ENCODE results near the gene CLCN5.

The CLCN5 gene

DNA sequence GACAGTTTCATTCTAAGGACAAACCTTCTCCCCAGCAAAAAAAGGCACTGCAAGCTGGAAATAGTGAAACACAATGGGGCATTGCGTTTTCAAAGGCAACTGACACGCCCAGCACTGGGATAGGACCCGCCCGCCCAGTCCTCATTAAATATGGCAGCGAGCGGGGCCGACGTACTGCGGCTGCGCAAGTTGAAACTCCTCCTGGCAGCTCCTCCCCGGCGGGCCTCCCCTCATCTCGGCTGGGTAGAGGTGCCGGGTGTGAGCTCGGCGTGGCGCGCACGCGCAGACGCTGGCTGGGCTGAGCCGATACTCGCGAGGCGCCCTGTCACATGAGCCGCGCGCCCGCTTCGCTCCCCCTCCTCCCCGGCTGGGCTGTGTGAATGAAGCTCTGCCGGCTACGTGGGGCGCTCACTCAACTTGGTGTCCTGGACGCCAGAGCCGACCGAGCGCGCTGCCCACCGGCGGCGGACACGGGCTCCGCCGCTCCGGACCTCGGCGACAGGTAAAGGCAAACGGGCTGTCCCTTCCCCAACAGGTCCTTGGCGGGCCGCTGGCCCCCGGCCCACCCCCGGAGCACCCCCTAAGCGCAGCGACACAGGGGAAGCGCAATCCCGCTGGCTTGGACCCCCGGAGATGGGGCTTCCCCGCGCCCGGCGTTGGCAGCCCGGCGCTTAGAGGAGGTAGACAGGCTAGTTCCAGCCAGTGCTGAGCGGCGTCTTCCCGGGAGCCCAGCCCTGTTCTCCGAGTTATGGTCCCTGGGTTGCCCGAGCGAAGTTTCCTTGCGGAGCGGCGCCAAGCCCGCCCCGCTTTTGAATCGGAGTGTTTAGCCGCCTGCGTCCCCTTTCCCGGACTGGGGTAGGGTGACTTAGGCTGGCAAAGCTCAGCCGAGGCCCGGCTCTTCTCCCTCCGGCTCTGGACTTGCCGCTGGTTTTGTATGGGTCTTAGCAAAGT is at the start of gene CLCN5:
CLCN5 (plus strand) TSS at position 306 of the 951 bp plus-strand sequence. CDS start 2,703 bp downstream, outside the sequence.
- no peaks in the 10 kb centered on the region for H3K4me1 ChIP-seq (ENCODE audit: control insufficient read depth in 1 of 2, insufficient read depth in 2 of 2, low read length in 2 of 2)
- H3K9ac ChIP-seq (ENCODE audit: low read depth in 1 of 2, low read length in 2 of 2), result peak within 1 kb of the TSS; percentile 63 to 68
- no peaks in the 10 kb centered on the region for H3K9me3 ChIP-seq (ENCODE audit: control insufficient read depth in 1 of 2, low read length in 2 of 2)
- no peaks in the 10 kb centered on the region for H3K36me3 ChIP-seq (ENCODE audit: control insufficient read depth in 1 of 2, insufficient read depth in 2 of 2, low read length in 2 of 2)
- H3K27me3 ChIP-seq (ENCODE audit: control insufficient read depth in 1 of 2, insufficient read depth in 2 of 2, low read length in 2 of 2), result no peaks in the 10 kb centered on the region
- peak within 1 kb of the TSS; percentile 56 for H3K27ac ChIP-seq (ENCODE audit: low read depth, low read length)
- H3K4me3 ChIP-seq (ENCODE audit: low read depth in 1 of 2, low read length in 2 of 2), result peak within 1 kb of the TSS; percentile 73 to 83

DNA sequence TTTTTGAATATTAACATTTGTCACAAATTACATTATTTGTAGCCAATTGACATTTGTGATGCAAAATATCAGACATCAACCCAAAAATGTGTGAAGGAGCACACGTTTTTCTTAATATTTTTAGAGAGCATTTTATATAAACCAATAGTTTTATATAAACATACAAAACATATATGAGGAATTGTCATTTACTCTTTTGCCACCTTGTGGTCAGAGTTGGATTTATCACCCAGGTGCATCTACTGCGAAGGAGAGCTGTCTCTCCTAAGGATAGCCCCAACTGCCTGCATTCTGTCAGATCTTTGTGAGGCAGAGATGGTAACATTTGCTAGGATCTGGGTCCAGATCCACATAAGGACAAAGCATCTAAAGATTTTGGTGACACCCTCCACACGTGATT is 45.6 kb upstream of the CLCN5 start:
- no peak overlapping the region for H3K27ac ChIP-seq (ENCODE audit: low read depth, low read length)
- H3K9me3 ChIP-seq (ENCODE audit: control insufficient read depth in 1 of 2, low read length in 2 of 2), result no peaks in the 10 kb centered on the region
- no peaks in the 10 kb centered on the region for H3K27me3 ChIP-seq (ENCODE audit: control insufficient read depth in 1 of 2, insufficient read depth in 2 of 2, low read length in 2 of 2)
- no peak overlapping the region for H3K4me3 ChIP-seq (ENCODE audit: low read depth in 1 of 2, low read length in 2 of 2)
- peaks cover 9% of the 10 kb centered on the region in 2 donors for H3K4me1 ChIP-seq (ENCODE audit: control insufficient read depth in 1 of 2, insufficient read depth in 2 of 2, low read length in 2 of 2)
- no peak overlapping the region for H3K9ac ChIP-seq (ENCODE audit: low read depth in 1 of 2, low read length in 2 of 2)
- H3K36me3 ChIP-seq (ENCODE audit: control insufficient read depth in 1 of 2, insufficient read depth in 2 of 2, low read length in 2 of 2), result no peaks in the 10 kb centered on the region

DNA sequence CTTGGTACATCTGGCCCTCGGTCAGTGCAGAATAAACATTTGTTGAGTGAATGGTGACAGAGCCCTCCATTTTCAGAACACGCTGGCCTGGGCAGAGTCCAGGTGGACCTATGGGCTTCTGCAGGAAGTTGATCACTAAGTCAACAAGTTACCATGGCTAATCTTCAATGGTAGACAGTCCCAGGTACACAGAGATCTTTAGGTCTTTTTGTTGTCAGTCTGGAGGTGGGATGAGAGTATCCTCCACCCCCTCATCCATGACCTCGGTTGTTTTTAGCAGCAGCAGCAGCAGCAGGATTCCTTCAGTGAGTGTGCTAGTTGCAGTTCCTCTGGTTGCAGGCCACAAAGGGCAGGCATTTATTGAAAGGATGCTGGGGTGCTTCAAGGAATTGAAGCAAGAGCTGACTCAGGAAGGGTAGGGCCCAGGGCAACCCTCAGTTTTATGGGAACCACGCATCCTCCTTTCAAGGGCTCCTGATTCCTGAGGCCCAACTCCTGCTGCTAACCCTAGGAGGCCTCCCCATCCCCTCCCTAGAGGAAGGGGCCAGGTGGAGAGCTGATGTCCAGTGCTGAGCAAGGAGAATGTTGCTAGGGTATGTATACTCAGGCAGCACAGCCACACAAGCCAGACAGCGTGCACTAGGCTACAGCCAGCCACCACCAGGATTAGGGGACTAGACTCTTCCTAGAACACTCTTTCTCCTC is 44.8 kb upstream of the CLCN5 start:
- H3K4me1 ChIP-seq (ENCODE audit: control insufficient read depth in 1 of 2, insufficient read depth in 2 of 2, low read length in 2 of 2), result peaks cover 9% of the 10 kb centered on the region in 2 donors
- H3K9ac ChIP-seq (ENCODE audit: low read depth in 1 of 2, low read length in 2 of 2), result no peak overlapping the region
- no peaks in the 10 kb centered on the region for H3K9me3 ChIP-seq (ENCODE audit: control insufficient read depth in 1 of 2, low read length in 2 of 2)
- no peak overlapping the region for H3K27ac ChIP-seq (ENCODE audit: low read depth, low read length)
- no peak overlapping the region for H3K4me3 ChIP-seq (ENCODE audit: low read depth in 1 of 2, low read length in 2 of 2)
- no peaks in the 10 kb centered on the region for H3K36me3 ChIP-seq (ENCODE audit: control insufficient read depth in 1 of 2, insufficient read depth in 2 of 2, low read length in 2 of 2)
- H3K27me3 ChIP-seq (ENCODE audit: control insufficient read depth in 1 of 2, insufficient read depth in 2 of 2, low read length in 2 of 2), result no peaks in the 10 kb centered on the region

DNA sequence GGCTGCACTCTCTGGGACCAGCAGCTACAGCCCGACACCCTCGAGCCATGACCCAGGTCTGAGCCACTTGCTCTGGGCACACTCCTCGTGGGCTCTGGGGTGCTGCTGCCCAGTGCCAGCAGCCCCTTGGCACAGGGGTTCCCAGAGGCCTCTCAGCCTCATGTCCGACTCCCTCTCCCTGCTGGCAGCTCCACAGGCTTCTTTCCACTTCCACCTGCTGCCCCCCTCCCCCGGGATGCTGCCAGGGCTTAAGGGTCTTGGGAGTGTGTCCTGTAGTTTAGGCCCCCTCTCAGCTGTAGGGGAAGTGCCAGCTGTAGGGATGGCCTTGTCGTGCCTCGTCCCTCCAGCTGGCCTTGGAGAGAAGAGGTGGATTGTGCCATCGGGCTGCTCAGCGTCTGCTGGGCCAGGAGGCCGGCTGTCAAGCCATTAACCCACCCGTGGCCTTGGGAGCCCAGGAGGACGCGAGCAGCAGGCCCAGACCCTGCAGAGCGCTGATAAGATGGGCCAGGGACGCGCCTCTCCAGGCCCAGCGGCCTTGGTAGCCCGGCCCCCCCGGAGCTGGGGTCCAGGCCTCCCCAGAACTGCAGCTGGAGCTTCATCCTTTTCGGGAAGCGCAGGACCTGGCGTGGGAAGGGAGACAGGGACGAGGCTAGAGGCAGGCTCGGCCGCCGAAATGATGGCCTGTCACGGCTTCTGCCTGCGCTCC is 44.1 kb upstream of the CLCN5 start:
- Histone ChIP-seq H3K4me3 (ENCODE audit: low read depth in 1 of 2, low read length in 2 of 2) (peak overlapping the region; percentile 61 to 65), H3K9me3 (ENCODE audit: control insufficient read depth in 1 of 2, low read length in 2 of 2) (no peaks in the 10 kb centered on the region), H3K36me3 (ENCODE audit: control insufficient read depth in 1 of 2, insufficient read depth in 2 of 2, low read length in 2 of 2) (no peaks in the 10 kb centered on the region), H3K27ac (ENCODE audit: low read depth, low read length) (peak overlapping the region; percentile 56), H3K27me3 (ENCODE audit: control insufficient read depth in 1 of 2, insufficient read depth in 2 of 2, low read length in 2 of 2) (no peaks in the 10 kb centered on the region), H3K4me1 (ENCODE audit: control insufficient read depth in 1 of 2, insufficient read depth in 2 of 2, low read length in 2 of 2) (peaks cover 9% of the 10 kb centered on the region in 2 donors), H3K9ac (ENCODE audit: low read depth in 1 of 2, low read length in 2 of 2) (peak overlapping the region in 1 of 2 donors; percentile 39)

DNA sequence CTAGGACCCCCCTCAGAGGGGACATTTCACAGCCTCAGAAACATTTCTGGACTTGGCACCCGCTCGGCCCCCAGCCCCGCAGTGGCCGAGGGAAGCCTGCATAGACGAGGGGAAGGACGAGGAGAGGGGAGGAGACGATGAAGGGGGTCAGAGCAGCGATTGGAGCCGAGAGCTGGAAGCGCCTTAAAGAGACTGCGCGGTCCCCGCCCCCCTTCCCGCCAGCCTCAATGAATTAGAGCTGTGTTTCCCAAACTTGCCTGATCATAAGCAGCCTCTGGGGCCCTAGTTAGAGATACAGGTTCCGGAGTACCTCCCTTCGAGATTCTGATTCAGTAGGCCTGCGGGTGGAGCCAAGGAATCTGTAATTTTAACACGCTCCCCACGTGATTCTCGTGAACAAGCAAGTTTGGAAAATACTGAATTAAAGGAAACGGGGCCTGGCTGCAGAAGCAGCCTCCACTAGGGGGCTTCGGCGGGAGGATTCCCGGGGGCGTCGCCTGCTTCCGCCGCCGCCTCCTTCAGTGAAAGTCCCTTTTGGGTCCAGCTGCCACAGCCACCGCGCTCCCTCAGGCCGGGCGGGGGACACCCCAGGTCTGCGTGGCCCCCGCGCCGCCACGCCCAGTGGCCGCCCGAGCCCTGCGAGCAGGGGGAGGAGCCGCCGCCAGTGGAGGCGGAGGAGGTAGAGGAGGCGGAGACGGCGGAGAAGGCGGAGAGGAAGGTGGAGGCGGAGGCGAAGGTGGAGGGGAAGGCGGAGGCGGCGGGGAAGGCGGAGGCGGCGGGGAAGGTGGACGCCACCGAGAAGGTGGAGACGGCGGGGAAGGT is 43.4 kb upstream of the CLCN5 start, which contains the start of gene USP27X:
USP27X (plus strand) TSS at position 651 of the 822 bp plus-strand sequence. CDS start 824 bp downstream, outside the sequence.
- H3K4me3 ChIP-seq (ENCODE audit: low read depth in 1 of 2, low read length in 2 of 2), result peak within 1 kb of the TSS; percentile 61 to 65
- H3K9ac ChIP-seq (ENCODE audit: low read depth in 1 of 2, low read length in 2 of 2), result peak within 1 kb of the TSS in 1 of 2 donors; percentile 39
- peaks cover 9% of the 10 kb centered on the region in 2 donors for H3K4me1 ChIP-seq (ENCODE audit: control insufficient read depth in 1 of 2, insufficient read depth in 2 of 2, low read length in 2 of 2)
- no peaks in the 10 kb centered on the region for H3K9me3 ChIP-seq (ENCODE audit: control insufficient read depth in 1 of 2, low read length in 2 of 2)
- no peaks in the 10 kb centered on the region for H3K36me3 ChIP-seq (ENCODE audit: control insufficient read depth in 1 of 2, insufficient read depth in 2 of 2, low read length in 2 of 2)
- H3K27ac ChIP-seq (ENCODE audit: low read depth, low read length), result peak within 1 kb of the TSS; percentile 73
- H3K27me3 ChIP-seq (ENCODE audit: control insufficient read depth in 1 of 2, insufficient read depth in 2 of 2, low read length in 2 of 2), result no peaks in the 10 kb centered on the region

DNA sequence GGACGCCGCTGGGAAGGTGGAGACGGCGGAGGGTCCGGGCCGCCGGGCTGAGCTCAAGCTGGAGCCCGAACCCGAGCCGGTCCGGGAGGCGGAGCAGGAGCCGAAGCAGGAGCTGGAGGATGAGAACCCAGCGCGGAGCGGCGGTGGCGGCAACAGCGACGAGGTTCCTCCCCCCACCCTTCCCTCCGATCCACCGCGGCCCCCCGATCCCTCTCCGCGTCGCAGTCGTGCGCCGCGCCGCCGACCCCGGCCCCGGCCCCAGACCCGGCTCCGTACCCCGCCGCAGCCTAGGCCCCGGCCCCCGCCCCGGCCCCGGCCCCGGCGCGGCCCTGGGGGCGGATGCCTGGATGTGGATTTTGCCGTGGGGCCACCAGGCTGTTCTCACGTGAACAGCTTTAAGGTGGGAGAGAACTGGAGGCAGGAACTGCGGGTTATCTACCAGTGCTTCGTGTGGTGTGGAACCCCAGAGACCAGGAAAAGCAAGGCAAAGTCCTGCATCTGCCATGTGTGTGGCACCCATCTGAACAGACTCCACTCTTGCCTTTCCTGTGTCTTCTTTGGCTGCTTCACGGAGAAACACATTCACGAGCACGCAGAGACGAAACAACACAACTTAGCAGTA is 42.6 kb upstream of the CLCN5 start:
- H3K9ac ChIP-seq (ENCODE audit: low read depth in 1 of 2, low read length in 2 of 2), result no peak overlapping the region

DNA sequence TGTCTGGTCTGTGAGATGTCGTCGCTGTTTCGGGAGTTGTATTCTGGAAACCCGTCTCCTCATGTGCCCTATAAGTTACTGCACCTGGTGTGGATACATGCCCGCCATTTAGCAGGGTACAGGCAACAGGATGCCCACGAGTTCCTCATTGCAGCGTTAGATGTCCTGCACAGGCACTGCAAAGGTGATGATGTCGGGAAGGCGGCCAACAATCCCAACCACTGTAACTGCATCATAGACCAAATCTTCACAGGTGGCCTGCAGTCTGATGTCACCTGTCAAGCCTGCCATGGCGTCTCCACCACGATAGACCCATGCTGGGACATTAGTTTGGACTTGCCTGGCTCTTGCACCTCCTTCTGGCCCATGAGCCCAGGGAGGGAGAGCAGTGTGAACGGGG is 41.7 kb upstream of the CLCN5 start:
- no peaks in the 10 kb centered on the region for H3K36me3 ChIP-seq (ENCODE audit: control insufficient read depth in 1 of 2, insufficient read depth in 2 of 2, low read length in 2 of 2)
- no peaks in the 10 kb centered on the region for H3K27me3 ChIP-seq (ENCODE audit: control insufficient read depth in 1 of 2, insufficient read depth in 2 of 2, low read length in 2 of 2)
- H3K4me1 ChIP-seq (ENCODE audit: control insufficient read depth in 1 of 2, insufficient read depth in 2 of 2, low read length in 2 of 2), result peaks cover 9% of the 10 kb centered on the region in 2 donors
- no peak overlapping the region for H3K27ac ChIP-seq (ENCODE audit: low read depth, low read length)
- peak overlapping the region in 1 of 2 donors; percentile 65 for H3K4me3 ChIP-seq (ENCODE audit: low read depth in 1 of 2, low read length in 2 of 2)
- no peaks in the 10 kb centered on the region for H3K9me3 ChIP-seq (ENCODE audit: control insufficient read depth in 1 of 2, low read length in 2 of 2)
- no peak overlapping the region for H3K9ac ChIP-seq (ENCODE audit: low read depth in 1 of 2, low read length in 2 of 2)

More for the DNA sequence above, 42.6 kb upstream of the CLCN5 start:
- Histone ChIP-seq H3K36me3 (ENCODE audit: control insufficient read depth in 1 of 2, insufficient read depth in 2 of 2, low read length in 2 of 2) (no peaks in the 10 kb centered on the region), H3K27me3 (ENCODE audit: control insufficient read depth in 1 of 2, insufficient read depth in 2 of 2, low read length in 2 of 2) (no peaks in the 10 kb centered on the region), H3K4me1 (ENCODE audit: control insufficient read depth in 1 of 2, insufficient read depth in 2 of 2, low read length in 2 of 2) (peaks cover 9% of the 10 kb centered on the region in 2 donors), H3K27ac (ENCODE audit: low read depth, low read length) (peak overlapping the region; percentile 73), H3K4me3 (ENCODE audit: low read depth in 1 of 2, low read length in 2 of 2) (peak overlapping the region; percentile 61 to 65), H3K9me3 (ENCODE audit: control insufficient read depth in 1 of 2, low read length in 2 of 2) (no peaks in the 10 kb centered on the region)

DNA sequence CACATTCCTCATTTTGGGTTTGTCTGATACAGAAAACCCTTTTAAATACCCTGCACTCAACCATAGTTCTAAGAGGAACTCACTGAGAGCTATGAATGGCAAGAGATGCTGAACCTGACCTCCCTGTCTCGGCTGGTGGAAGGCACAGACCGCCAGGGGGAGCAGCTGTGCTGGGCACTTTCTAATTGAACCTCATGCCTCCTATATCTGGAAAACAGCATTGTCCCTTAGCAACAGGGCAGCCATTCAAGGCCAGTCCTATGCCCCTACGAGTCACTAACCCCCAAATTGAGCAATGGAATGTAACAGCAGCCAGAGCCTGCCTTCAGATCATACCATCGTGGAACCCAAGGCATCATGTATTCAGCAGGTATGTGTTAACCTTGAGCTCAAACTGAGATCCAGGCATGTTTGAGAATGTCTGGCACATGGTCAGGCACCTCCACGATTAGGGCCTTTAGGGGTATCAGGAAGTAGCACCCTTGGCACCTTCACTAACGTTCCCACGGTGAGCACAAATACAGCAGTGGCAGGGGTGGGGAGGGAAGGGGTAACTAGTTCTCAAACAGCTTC is 38.0 kb upstream of the CLCN5 start:
- H3K4me1 ChIP-seq (ENCODE audit: control insufficient read depth in 1 of 2, insufficient read depth in 2 of 2, low read length in 2 of 2), result peaks cover 9% of the 10 kb centered on the region in 2 donors
- no peaks in the 10 kb centered on the region for H3K27me3 ChIP-seq (ENCODE audit: control insufficient read depth in 1 of 2, insufficient read depth in 2 of 2, low read length in 2 of 2)
- no peak overlapping the region for H3K9ac ChIP-seq (ENCODE audit: low read depth in 1 of 2, low read length in 2 of 2)
- H3K27ac ChIP-seq (ENCODE audit: low read depth, low read length), result no peak overlapping the region
- no peak overlapping the region for H3K4me3 ChIP-seq (ENCODE audit: low read depth in 1 of 2, low read length in 2 of 2)
- H3K36me3 ChIP-seq (ENCODE audit: control insufficient read depth in 1 of 2, insufficient read depth in 2 of 2, low read length in 2 of 2), result no peaks in the 10 kb centered on the region
- H3K9me3 ChIP-seq (ENCODE audit: control insufficient read depth in 1 of 2, low read length in 2 of 2), result no peaks in the 10 kb centered on the region

DNA sequence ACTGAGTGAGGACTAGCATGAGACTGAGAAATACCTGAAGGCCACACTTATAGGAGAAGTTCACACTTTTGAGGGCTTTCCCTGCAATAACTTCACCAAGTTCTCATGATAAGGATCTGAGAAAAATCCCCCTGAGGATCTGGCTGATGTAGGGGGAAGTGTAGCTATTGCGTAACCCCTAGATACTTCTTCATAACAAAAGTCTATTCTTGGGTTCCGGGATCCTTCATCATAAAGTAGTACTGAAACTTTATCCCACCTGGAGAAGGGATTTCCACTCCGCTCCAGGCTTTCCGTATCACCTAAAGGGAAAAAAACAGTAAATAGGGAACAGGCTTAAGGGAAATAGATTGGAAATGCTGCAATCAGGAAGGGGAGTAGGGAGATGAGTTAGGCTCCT is 29.9 kb upstream of the CLCN5 start:
- Histone ChIP-seq H3K27ac (ENCODE audit: low read depth, low read length) (no peak overlapping the region), H3K27me3 (ENCODE audit: control insufficient read depth in 1 of 2, insufficient read depth in 2 of 2, low read length in 2 of 2) (no peaks in the 10 kb centered on the region)

More for the DNA sequence above, 29.9 kb upstream of the CLCN5 start:
- no peaks in the 10 kb centered on the region for H3K4me1 ChIP-seq (ENCODE audit: control insufficient read depth in 1 of 2, insufficient read depth in 2 of 2, low read length in 2 of 2)
- H3K9me3 ChIP-seq (ENCODE audit: control insufficient read depth in 1 of 2, low read length in 2 of 2), result no peaks in the 10 kb centered on the region
- no peak overlapping the region for H3K9ac ChIP-seq (ENCODE audit: low read depth in 1 of 2, low read length in 2 of 2)
- no peaks in the 10 kb centered on the region for H3K36me3 ChIP-seq (ENCODE audit: control insufficient read depth in 1 of 2, insufficient read depth in 2 of 2, low read length in 2 of 2)
- no peak overlapping the region for H3K4me3 ChIP-seq (ENCODE audit: low read depth in 1 of 2, low read length in 2 of 2)

All from duodenal mucosa (tissue), 2 donors.